HepG2 (cell line): ENCODE measurements around the gene HRH3. TPM values are rescaled to one million over a fixed set of nuclear protein-coding genes. Genes with fewer than 3 reads are reported as not detected.

ENCODE experiments used
- E2F2 ChIP-seq: sonication (generic); formaldehyde crosslinking; IDR thresholded peaks from 2 replicates; pipeline ENCODE4 v1.4.0; 2020; ENCODE audit warnings: missing genetic modification reagents, borderline replicate concordance
- EEA1 ChIP-seq: sonication (generic); formaldehyde crosslinking; IDR thresholded peaks from 2 replicates; pipeline ENCODE4 v1.5.1; 2020; ENCODE audit warnings: mild to moderate bottlenecking, missing genetic modification reagents, borderline replicate concordance
- ELK4 ChIP-seq: sonication (generic); formaldehyde crosslinking; IDR thresholded peaks from 2 replicates; pipeline ENCODE4 v1.9.0; 2021; ENCODE audit warnings: missing genetic modification reagents, borderline replicate concordance
- EZH2 ChIP-seq: conservative IDR thresholded peaks from 2 replicates; pipeline ENCODE4 v1.6.1; 2012; ENCODE audit warnings: mild to moderate bottlenecking, low read depth, low read length, moderate library complexity
- GATAD1 ChIP-seq: IDR thresholded peaks from 2 replicates; pipeline ENCODE4 v1.6.1; 2016; ENCODE audit warnings: missing genetic modification reagents, missing compliant biosample characterization
- HCFC1 ChIP-seq: fragments of 150-350 bp; IDR thresholded peaks from 2 replicates; pipeline ENCODE4 v1.6.1; 2014; ENCODE audit warnings: low read depth, low read length
- MXD3 ChIP-seq: IDR thresholded peaks from 2 replicates; pipeline ENCODE4 v1.6.1; 2016; ENCODE audit warnings: mild to moderate bottlenecking, missing biosample characterization, missing genetic modification reagents
- SPEN ChIP-seq: sonication (generic); formaldehyde crosslinking; IDR thresholded peaks from 2 replicates; pipeline ENCODE4 v1.5.1; 2020; ENCODE audit warnings: low read depth, mild to moderate bottlenecking, missing genetic modification reagents
- TCF12 ChIP-seq, 2 experiments: fragments of 450-650 bp in 1 of 2; sonication (generic) in 1 of 2; formaldehyde crosslinking in 1 of 2; IDR thresholded peaks; 2 replicates each; pipeline versions ENCODE4 v1.6.1 to v1.8.0; 2017 to 2022; ENCODE audit warnings: antibody characterized with exemption in 1 of 2, mild to moderate bottlenecking in 1 of 2, missing genetic modification reagents in 1 of 2, moderate library complexity in 1 of 2
- ZBTB37 ChIP-seq: sonication (generic); formaldehyde crosslinking; IDR thresholded peaks from 2 replicates; pipeline ENCODE4 v1.4.0; 2020; ENCODE audit warnings: mild to moderate bottlenecking, missing genetic modification reagents
- ZMYM2 ChIP-seq: sonication (generic); formaldehyde crosslinking; IDR thresholded peaks from 2 replicates; pipeline ENCODE4 v1.8.0; 2022; ENCODE audit warnings: mild to moderate bottlenecking, missing genetic modification reagents
- ZNF160 ChIP-seq: sonication (generic); formaldehyde crosslinking; IDR thresholded peaks from 2 replicates; pipeline ENCODE4 v1.8.0; 2022; ENCODE audit warnings: mild to moderate bottlenecking, inconsistent platforms, missing genetic modification reagents
- ZNF207 ChIP-seq: fragments of 450-650 bp; IDR thresholded peaks from 2 replicates; pipeline ENCODE4 v1.6.1; 2016; ENCODE audit warnings: antibody characterized with exemption, borderline replicate concordance
- ZNF282 ChIP-seq: fragments of 450-650 bp; IDR thresholded peaks from 2 replicates; pipeline ENCODE4 v1.6.1; 2018; ENCODE audit not compliant: partially characterized antibody
- ZNF296 ChIP-seq: sonication (generic); formaldehyde crosslinking; conservative IDR thresholded peaks from 2 replicates; pipeline ENCODE4 v1.5.0; 2020; ENCODE audit warnings: mild to moderate bottlenecking, missing genetic modification reagents
- ZNF34 ChIP-seq: sonication (generic); formaldehyde crosslinking; IDR thresholded peaks from 2 replicates; pipeline ENCODE4 v1.4.0; 2020; ENCODE audit warnings: mild to moderate bottlenecking, missing genetic modification reagents, borderline replicate concordance
- ZNF740 ChIP-seq: sonication (generic); formaldehyde crosslinking; IDR thresholded peaks from 2 replicates; pipeline ENCODE4 v1.4.0; 2020; ENCODE audit warnings: missing genetic modification reagents
- ZSCAN5A ChIP-seq: sonication (generic); formaldehyde crosslinking; IDR thresholded peaks from 2 replicates; pipeline ENCODE4 v1.8.0; 2022; ENCODE audit warnings: mild to moderate bottlenecking, missing genetic modification reagents, borderline replicate concordance
- polyA plus RNA-seq, 8 experiments: library from polyadenylated mRNA; depleted of rRNA in 3 of 8; stranded (reverse) in 7 of 8; unstranded in 1 of 8; fragments of >200 nt; fragmentation: Illumina TruSeq in 4 of 8; extraction: Trizol in 4 of 8; gene quantifications; 2 replicates each; pipeline versions ENCODE4 v1.2.1 to v1.2.3, GENCODE V29; 2011 to 2016; ENCODE audit warnings: low read depth in 4 of 8, missing spikeins in 1 of 8, mixed read lengths in 1 of 8; ENCODE audit not compliant: insufficient read depth in 1 of 8
- total RNA-seq, 5 experiments: library from RNA; depleted of rRNA; stranded (reverse); fragments of >200 nt; fragmentation: Illumina TruSeq; extraction: Trizol; gene quantifications; 2 replicates each; pipeline ENCODE4 v1.2.3, GENCODE V29; 2016; ENCODE audit warnings: low read depth in 1 of 5

HRH3 gene
- total and polyA plus RNA-seq, 2 of the 13 experiments (the other 11 are each of a cell fraction or from before 2014, with no cell fraction given), result 0.18 TPM; not detected in 1

- TF ChIP-seq ZBTB37 (CRISPR knock-in tag) (no peak), ZNF282 (no peak), ZSCAN5A (peak; percentile 32; the same call in 1 of the 2 replicates), ZNF740 (CRISPR knock-in tag) (peak; percentile 87), TCF12 (IDR thresholded peaks at IDR 0.05) (no peak), TCF12 (CRISPR knock-in tag; IDR thresholded peaks at IDR 0.05) (peak; percentile 90), SPEN (CRISPR knock-in tag) (peak; percentile 98), E2F2 (peak; percentile 89), ZNF207 (no peak), GATAD1 (peak; percentile 99), ZNF160 (peak; percentile 97), ELK4 (peak; percentile 97), EZH2 (no peak), ZMYM2 (no peak), ZNF296 (CRISPR knock-in tag) (peak; percentile 90; the same call in 1 of the 2 replicates), ZNF34 (peak; percentile 87; the same call in 1 of the 2 replicates), MXD3 (CRISPR knock-in tag) (peak; percentile 97), EEA1 (CRISPR knock-in tag) (peak; percentile 89), HCFC1 (peak; percentile 78)
These were observed 37.3 kb downstream of the HRH3 start, which contains the start of gene MTG2 (continued) for GRCh38 chr20:62182469-62183425.
